Colonic mucosa (tissue), 4 donors: ENCODE measurements around the gene GAL3ST1. TPM values are rescaled to one million over a fixed set of nuclear protein-coding genes. Genes with fewer than 3 reads are reported as not detected.

Experiments used
- DNase-seq: peaks from one replicate; pipeline ENCODE4 v3.0.0-alpha.2; 2020
- H3K27ac ChIP-seq: fragments of 200-600 bp; one replicate; pipeline ENCODE4 v1.8.0; 2021
- H3K27me3 ChIP-seq: fragments of 200-600 bp; one replicate; pipeline ENCODE4 v1.8.0; 2021
- H3K36me3 ChIP-seq: fragments of 200-600 bp; one replicate; pipeline ENCODE4 v1.8.0; 2021
- H3K4me1 ChIP-seq: fragments of 200-600 bp; one replicate; pipeline ENCODE4 v1.8.0; 2021; ENCODE audit warnings: mild to moderate bottlenecking
- H3K4me3 ChIP-seq: fragments of 200-600 bp; one replicate; pipeline ENCODE4 v1.8.0; 2021
- H3K9ac ChIP-seq, 2 donors: one replicate each; pipeline ENCODE4 v1.7.0; 2013; ENCODE audit warnings: control low read depth in 2 of 2, low read depth in 2 of 2, low read length in 2 of 2
- H3K9me3 ChIP-seq: fragments of 200-600 bp; one replicate; pipeline ENCODE4 v1.8.0; 2021
- intact Hi-C: fragments of 100-400 bp; cut with DNase I; formaldehyde crosslinking; loops from one replicate; pipeline ENCODE4 v1.14.1; 2022
- total RNA-seq, 2 donors: library from RNA; stranded (reverse); fragmentation: NEBNext Ultra II Directional in 1 of 2; extraction: Animal tissue kit (Norgen Biotek cat#: 25700) in 1 of 2; gene quantifications; one replicate each; pipeline ENCODE4 v1.2.1, GENCODE V29; 2021
- TF ChIP-seq, protein P1 (sequence below): fragments of 200-600 bp; IDR thresholded peaks from one replicate; pipeline ENCODE4 v1.8.0; 2022; ENCODE audit warnings: antibody characterized with exemption, mild to moderate bottlenecking
- donor health status: healthy.
- donor health status: DM: no; HTN: no; CAD: no.
- donor health status: DM: no; HTN: no; CAD: no.

The GAL3ST1 gene
- total RNA-seq, 2 donors from 2014 or later: 13.4 to 18.8 TPM

DNA sequence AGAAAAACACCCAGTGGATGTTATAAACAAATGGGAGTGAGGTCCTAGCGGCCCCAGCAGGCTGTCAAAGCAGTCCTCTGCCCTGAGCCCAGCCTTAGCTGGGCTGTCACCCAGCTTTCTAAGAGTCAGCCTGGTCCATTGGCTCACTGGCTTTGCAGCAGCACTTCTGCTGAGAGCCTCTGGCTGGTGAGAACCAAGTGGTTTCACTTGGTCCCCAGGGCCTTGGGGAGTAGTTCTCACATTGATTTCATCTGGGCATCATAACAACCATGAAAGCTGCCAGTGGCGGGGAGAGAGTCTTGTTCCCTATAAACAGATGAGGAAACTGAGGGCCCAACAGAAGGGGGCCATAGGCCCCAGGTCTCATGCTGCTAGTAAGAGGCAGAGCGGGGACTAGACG is 39.3 kb downstream of the GAL3ST1 start:
- TF ChIP-seq, protein P1, sequence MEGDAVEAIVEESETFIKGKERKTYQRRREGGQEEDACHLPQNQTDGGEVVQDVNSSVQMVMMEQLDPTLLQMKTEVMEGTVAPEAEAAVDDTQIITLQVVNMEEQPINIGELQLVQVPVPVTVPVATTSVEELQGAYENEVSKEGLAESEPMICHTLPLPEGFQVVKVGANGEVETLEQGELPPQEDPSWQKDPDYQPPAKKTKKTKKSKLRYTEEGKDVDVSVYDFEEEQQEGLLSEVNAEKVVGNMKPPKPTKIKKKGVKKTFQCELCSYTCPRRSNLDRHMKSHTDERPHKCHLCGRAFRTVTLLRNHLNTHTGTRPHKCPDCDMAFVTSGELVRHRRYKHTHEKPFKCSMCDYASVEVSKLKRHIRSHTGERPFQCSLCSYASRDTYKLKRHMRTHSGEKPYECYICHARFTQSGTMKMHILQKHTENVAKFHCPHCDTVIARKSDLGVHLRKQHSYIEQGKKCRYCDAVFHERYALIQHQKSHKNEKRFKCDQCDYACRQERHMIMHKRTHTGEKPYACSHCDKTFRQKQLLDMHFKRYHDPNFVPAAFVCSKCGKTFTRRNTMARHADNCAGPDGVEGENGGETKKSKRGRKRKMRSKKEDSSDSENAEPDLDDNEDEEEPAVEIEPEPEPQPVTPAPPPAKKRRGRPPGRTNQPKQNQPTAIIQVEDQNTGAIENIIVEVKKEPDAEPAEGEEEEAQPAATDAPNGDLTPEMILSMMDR: no peak
- intact Hi-C loops: no loop called here

DNA sequence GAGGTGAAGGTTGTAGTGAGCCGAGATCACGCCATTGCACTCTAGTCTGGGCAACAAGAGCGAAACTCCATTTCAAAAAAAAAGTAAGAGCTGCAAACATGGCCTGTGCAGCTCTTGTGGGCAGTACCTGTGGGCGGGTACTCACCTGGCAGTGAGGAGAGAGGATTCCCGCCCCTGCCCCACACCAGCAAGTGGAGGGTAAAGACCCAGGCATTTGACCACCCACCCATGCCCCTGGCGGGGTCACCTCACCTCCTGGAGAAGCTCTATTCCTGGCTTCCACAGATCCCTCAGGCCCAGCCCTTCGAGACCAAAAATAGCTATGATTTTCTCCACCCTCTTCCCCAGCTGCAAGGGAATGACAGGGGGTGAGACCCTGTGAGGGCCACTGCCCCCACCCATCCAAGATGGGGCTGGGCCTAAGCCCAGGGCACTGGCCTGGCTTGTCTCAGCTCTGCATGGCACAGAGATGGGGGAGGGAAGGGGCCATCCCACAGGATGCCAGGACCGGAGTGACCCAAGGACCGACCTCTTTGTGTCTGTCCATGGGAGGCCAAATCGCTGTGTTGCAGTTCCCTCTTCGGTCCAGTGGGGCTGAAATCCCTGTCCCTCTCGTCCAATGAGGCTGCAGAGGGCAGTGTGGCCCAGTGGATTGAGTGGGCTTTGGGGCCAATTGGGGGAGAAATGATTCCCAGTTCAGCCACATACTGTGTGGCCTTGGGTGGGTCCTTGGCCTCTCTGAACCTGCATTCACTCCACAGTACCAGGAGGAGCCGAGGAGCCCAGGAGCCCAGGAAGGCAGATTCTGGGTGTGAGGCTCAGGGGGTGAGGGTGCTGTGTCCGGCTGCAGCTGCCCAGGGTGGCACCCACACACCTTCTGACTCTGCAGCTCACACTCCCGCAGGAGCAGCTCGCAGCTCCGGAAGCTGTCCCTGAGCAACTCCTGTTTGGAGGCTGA is 42.5 kb downstream of the GAL3ST1 start:
- H3K27me3 ChIP-seq: no peaks in the 10 kb centered on the region
- no peak overlapping the region for H3K27ac ChIP-seq
- H3K4me3 ChIP-seq: no peak overlapping the region
- no peak overlapping the region for H3K9ac ChIP-seq
- intact Hi-C loops: no loop called here
- TF ChIP-seq, protein P1: no peak
- H3K4me1 ChIP-seq: no peaks in the 10 kb centered on the region
- no peaks in the 10 kb centered on the region for H3K9me3 ChIP-seq
- H3K36me3 ChIP-seq: no peaks in the 10 kb centered on the region
- DNase-seq: no peak

More for the DNA sequence above, 39.3 kb downstream of the GAL3ST1 start:
- H3K4me3 ChIP-seq: no peak overlapping the region
- H3K9me3 ChIP-seq: no peaks in the 10 kb centered on the region
- no peaks in the 10 kb centered on the region for H3K36me3 ChIP-seq
- peaks cover 3% of the 10 kb centered on the region for H3K27me3 ChIP-seq
- DNase-seq: no peak
- H3K9ac ChIP-seq: no peak overlapping the region
- H3K27ac ChIP-seq: no peak overlapping the region
- no peaks in the 10 kb centered on the region for H3K4me1 ChIP-seq

DNA sequence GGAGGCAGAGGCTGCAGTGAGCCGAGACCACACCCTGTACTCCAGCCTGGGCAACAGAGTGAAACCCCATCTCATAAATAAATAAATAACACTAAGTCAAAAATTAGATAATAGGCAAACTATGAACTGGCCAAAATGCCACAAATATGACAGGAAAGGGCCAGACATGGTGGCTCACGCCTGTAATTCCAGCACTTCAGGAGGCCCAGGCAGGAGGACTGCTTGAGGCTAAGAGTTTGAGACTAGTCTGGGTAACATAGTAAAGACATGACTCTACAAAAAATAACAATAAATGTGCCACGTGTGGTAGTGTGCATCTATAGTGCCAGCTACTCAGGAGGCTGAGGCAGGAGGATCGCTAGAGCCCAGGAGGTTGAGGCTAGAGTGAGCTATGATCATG is 47.8 kb downstream of the GAL3ST1 start:
- Histone ChIP-seq H3K9me3 (no peaks in the 10 kb centered on the region), H3K4me1 (no peaks in the 10 kb centered on the region), H3K27me3 (no peaks in the 10 kb centered on the region), H3K27ac (no peak overlapping the region), H3K36me3 (no peaks in the 10 kb centered on the region), H3K9ac (no peak overlapping the region), H3K4me3 (no peak overlapping the region)
- TF ChIP-seq, protein P1: no peak
- DNase-seq: no peak
- intact Hi-C loops: no loop called here

DNA sequence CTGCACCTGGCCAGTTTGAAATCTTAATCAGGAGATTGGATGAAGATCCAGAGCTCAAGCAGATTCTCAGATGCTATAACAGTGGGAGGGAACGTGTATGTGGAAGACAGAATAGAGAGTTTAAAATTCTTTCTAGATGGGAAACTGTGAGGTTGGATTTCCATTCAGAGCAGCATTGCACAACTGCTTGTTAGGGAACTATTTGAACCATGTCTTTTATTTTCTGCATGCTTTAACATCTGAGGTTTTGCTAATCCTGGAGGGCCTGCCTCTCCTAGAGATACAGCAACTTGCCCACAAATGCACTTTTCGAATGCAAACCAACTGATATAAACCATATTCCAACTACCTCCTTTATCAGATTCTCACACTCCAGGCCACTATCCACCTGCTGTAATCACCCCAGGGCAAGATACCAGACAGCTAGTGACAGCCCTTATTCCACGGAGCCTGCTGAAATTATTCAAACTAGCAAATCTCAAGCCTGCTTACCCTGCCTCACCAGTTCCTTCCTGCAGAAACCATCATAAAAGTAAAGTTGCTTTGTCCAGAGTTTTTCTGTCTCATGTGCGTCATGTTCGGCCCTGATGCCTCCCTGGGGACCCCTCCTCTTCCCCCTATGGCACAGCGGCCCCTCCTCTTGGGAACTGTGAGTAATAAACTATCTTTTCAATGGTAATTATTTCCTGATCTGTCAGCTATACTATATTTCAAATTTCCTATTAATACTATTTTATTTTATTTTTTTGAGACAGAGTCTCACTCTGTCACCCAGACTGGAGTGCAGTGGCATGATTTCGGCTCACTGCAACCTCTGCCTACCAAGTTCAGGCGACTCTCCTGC is 50.6 kb downstream of the GAL3ST1 start:
- TF ChIP-seq, protein P1: no peak
- intact Hi-C loops: no loop called here
- no peaks in the 10 kb centered on the region for H3K36me3 ChIP-seq
- no peak for DNase-seq
- no peak overlapping the region for H3K27ac ChIP-seq
- no peaks in the 10 kb centered on the region for H3K9me3 ChIP-seq
- no peaks in the 10 kb centered on the region for H3K27me3 ChIP-seq
- H3K4me1 ChIP-seq: no peaks in the 10 kb centered on the region
- no peak overlapping the region for H3K4me3 ChIP-seq
- no peak overlapping the region for H3K9ac ChIP-seq

DNA sequence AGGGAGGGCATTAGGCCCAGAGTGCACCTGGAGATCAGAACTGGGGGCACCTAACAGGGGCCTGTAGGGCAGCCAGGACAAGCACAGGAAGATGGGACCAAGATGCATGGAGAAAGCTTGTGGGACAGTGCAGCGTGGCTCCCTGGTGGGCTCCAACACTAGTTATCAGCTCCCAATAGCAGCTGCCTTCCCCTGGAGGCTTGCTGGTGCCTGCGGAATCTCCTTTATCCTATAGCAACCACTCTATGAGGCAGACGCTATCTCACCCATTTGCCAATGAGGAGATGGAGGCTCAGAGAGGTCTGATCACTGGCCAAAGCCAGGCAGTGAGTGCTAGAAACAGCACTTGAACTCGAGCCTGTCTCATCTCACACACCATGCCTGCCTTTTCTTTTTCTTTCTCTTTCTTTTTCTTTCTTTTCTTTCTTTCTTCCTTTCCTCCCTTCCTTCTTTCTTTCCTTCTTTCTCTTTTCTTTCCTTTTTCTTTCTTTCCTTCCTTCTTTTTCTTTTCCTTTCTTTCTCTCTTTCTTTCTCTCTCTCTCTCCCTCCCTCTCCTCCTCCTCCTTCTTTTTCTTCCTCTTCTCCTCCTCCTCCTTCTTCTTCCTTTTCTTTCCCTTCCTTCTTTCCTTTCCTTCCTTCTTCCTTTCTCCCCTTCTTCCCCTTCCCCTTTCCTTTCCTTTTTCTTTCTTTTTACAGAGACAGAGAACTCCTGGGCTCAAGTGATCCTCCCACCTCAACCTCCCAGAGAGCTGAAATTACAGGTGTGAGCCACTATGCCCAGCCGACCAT is 52.9 kb downstream of the GAL3ST1 start:
- Histone ChIP-seq H3K36me3 (no peaks in the 10 kb centered on the region), H3K27ac (no peak overlapping the region), H3K4me1 (no peaks in the 10 kb centered on the region), H3K27me3 (no peaks in the 10 kb centered on the region), H3K4me3 (no peak overlapping the region), H3K9ac (no peak overlapping the region), H3K9me3 (no peaks in the 10 kb centered on the region)
- no peak for DNase-seq
- TF ChIP-seq, protein P1: no peak
- intact Hi-C loops: no loop called here
